ENCODE data around the gene TJP3.
A peak's percentile ranks its signal among the peaks of the same experiment; 100 is the strongest.

Gene TJP3

GRCh38 chr19:3670796-3671679 is 37.1 kb upstream of the TJP3 start:
- no peak for DNase-seq

GRCh38 chr19:3671680-3672574 is 36.3 kb upstream of the TJP3 start:
- DNase-seq, result peak in 1 of 5 donors; percentile 12

- DNase-seq, result no peak
Measured at GRCh38 chr19:3672575-3672948, 35.6 kb upstream of the TJP3 start.

- no peak for DNase-seq
Measured at GRCh38 chr19:3672993-3673392, 35.2 kb upstream of the TJP3 start.

GRCh38 chr19:3673506-3674439 is 34.4 kb upstream of the TJP3 start:
- no peak for DNase-seq

GRCh38 chr19:3674784-3675543 is 33.2 kb upstream of the TJP3 start:
- DNase-seq, result no peak

GRCh38 chr19:3678188-3678587 is 30.0 kb upstream of the TJP3 start:
- no peak for DNase-seq

- no peak for DNase-seq
Measured at GRCh38 chr19:3679138-3679537, 29.0 kb upstream of the TJP3 start.

GRCh38 chr19:3679581-3679980 is 28.6 kb upstream of the TJP3 start:
- no peak for DNase-seq

GRCh38 chr19:3680939-3681338 is 27.2 kb upstream of the TJP3 start:
- no peak for DNase-seq

- DNase-seq, result no peak
Measured at GRCh38 chr19:3682286-3682685, 25.9 kb upstream of the TJP3 start.

- no peak for DNase-seq
Measured at GRCh38 chr19:3682741-3683404, 25.3 kb upstream of the TJP3 start.

GRCh38 chr19:3683405-3684053 is 24.7 kb upstream of the TJP3 start:
- DNase-seq, result no peak

GRCh38 chr19:3684054-3684816 is 23.9 kb upstream of the TJP3 start:
- DNase-seq, result no peak

GRCh38 chr19:3684817-3685410 is 23.3 kb upstream of the TJP3 start:
- DNase-seq, result no peak

GRCh38 chr19:3687393-3687773 is 20.8 kb upstream of the TJP3 start:
- DNase-seq, result no peak

GRCh38 chr19:3687774-3688706 is 20.1 kb upstream of the TJP3 start:
- peak in 1 of 5 donors; percentile 21 for DNase-seq
